Activated naive CD8-positive, alpha-beta T cell treated with anti-CD3 and anti-CD28 coated beads, Interleukin-2, amount 10 ng/mL, durations not matched to agents 7 days and 5 days (primary cell): ENCODE measurements around the gene ESAM. TPM values are rescaled to one million over a fixed set of nuclear protein-coding genes. Genes with fewer than 3 reads are reported as not detected.

Experiments
- ATAC-seq: fragments of 150-1000 bp; cut with Tn5 transposase; one replicate; pipeline ENCODE4 v1.10.0; 2021; ENCODE audit warnings: low read depth, moderate library complexity
- POLR2A ChIA-PET: fragments of 350-600 bp; sonication (Branson Sonifier 250); formaldehyde crosslinking; loops from one replicate; lab custom pipeline; 2021; ENCODE audit warnings: antibody characterized with exemption; lab: Charles Lee
- DNase-seq: peaks from one replicate; pipeline ENCODE4 v3.0.0; 2021
- H3K27ac Mint-ChIP-seq: one replicate; pipeline ENCODE4 v1.8.0; 2022; ENCODE audit warnings: mild to moderate bottlenecking, mixed read lengths
- H3K27me3 Mint-ChIP-seq: one replicate; pipeline ENCODE4 v1.8.0; 2022; ENCODE audit warnings: mild to moderate bottlenecking, moderate library complexity, mixed read lengths
- H3K36me3 Mint-ChIP-seq: one replicate; pipeline ENCODE4 v1.8.0; 2021; ENCODE audit warnings: mild to moderate bottlenecking, mixed read lengths
- H3K4me1 Mint-ChIP-seq: one replicate; pipeline ENCODE4 v1.8.0; 2021; ENCODE audit warnings: mixed read lengths
- H3K4me3 Mint-ChIP-seq: one replicate; pipeline ENCODE4 v1.8.0; 2022; ENCODE audit warnings: mild to moderate bottlenecking, moderate library complexity, mixed read lengths
- H3K9me3 Mint-ChIP-seq: one replicate; pipeline ENCODE4 v1.8.0; 2021; ENCODE audit warnings: mixed read lengths
- total RNA-seq, 2 experiments: library from RNA; stranded (reverse); gene quantifications; one replicate each; pipeline ENCODE4 v1.2.3, GENCODE V29; 2021

The ESAM gene
- total RNA-seq, 2 experiments from 2014 or later: 0.91 to 0.97 TPM

DNA sequence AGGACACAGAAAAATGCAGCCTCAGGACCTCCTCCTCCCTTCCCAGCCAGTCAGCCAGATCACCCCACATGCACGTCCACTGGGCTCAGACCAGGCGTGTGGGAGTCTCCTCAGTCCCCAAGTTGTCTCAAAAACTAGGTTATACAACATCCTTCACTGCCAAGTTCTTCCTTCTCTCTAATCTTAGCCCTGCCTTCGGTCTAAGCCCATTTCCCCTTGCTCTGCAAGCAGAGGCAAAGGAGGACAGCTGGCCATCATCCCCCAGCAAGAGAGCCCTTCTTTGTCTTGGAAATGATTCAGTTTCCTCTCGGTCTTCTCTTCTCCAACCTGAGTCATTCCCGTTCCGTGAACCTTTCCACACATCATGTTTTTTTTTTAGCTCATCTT, 36.4 kb downstream of the ESAM start:
- POLR2A ChIA-PET: no interaction called here
- DNase-seq (no peak), ATAC-seq (no peak)
- H3K9me3 Mint-ChIP-seq: no peaks in the 10 kb centered on the region
- no peaks in the 10 kb centered on the region for H3K36me3 Mint-ChIP-seq
- peaks cover 39% of the 10 kb centered on the region for H3K27me3 Mint-ChIP-seq
- H3K4me3 Mint-ChIP-seq: no peak overlapping the region
- peaks cover 10% of the 10 kb centered on the region for H3K4me1 Mint-ChIP-seq
- no peak overlapping the region for H3K27ac Mint-ChIP-seq

GRCh38 chr11:124724979-124725718, 36.9 kb downstream of the ESAM start:
- POLR2A ChIA-PET: interaction anchor here (0.5 kb wide), 1 partner anchor 41 kb away, joined by 3 read pairs; no protein-coding TSS in a partner anchor
- Mint-ChIP-seq H3K4me3 (no peak overlapping the region), H3K9me3 (no peaks in the 10 kb centered on the region), H3K4me1 (peaks cover 10% of the 10 kb centered on the region), H3K27me3 (peaks cover 41% of the 10 kb centered on the region), H3K27ac (no peak overlapping the region), H3K36me3 (no peaks in the 10 kb centered on the region)
- DNase-seq: no peak
- no peak for ATAC-seq

DNA sequence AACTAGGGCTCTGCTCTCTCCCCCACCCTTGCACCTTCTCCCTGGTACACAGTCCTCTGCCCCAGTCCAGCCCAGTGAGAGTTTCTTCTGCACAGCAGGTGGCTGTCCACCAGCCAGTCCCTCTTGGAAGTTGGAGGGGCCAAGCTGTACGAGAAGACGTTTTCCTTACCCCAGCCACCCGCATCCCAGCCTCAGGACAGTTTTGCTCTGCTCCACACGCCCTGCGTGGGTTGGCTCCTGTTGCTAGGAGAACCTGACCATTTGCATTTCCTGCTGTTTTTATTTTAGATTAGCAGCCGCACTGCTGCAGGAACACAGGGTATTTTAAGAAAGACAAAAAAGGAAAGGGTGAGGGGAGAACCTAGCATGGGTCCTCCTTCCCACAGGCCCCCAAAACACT, 39.9 kb downstream of the ESAM start:
- H3K36me3 Mint-ChIP-seq: no peaks in the 10 kb centered on the region

GRCh38 chr11:124719534-124719933, 42.6 kb downstream of the ESAM start:
- Mint-ChIP-seq H3K36me3 (no peaks in the 10 kb centered on the region), H3K4me3 (no peak overlapping the region), H3K27ac (no peak overlapping the region), H3K9me3 (no peaks in the 10 kb centered on the region), H3K27me3 (peaks cover 62% of the 10 kb centered on the region), H3K4me1 (peaks cover 14% of the 10 kb centered on the region)
- POLR2A ChIA-PET: no interaction called here
- DNase-seq (no peak), ATAC-seq (no peak)

More for the DNA sequence above, 39.9 kb downstream of the ESAM start:
- Mint-ChIP-seq H3K27ac (no peak overlapping the region), H3K27me3 (peaks cover 62% of the 10 kb centered on the region), H3K9me3 (no peaks in the 10 kb centered on the region), H3K4me3 (no peak overlapping the region), H3K4me1 (peaks cover 18% of the 10 kb centered on the region)
- POLR2A ChIA-PET: no interaction called here
- DNase-seq (no peak), ATAC-seq (no peak)

DNA sequence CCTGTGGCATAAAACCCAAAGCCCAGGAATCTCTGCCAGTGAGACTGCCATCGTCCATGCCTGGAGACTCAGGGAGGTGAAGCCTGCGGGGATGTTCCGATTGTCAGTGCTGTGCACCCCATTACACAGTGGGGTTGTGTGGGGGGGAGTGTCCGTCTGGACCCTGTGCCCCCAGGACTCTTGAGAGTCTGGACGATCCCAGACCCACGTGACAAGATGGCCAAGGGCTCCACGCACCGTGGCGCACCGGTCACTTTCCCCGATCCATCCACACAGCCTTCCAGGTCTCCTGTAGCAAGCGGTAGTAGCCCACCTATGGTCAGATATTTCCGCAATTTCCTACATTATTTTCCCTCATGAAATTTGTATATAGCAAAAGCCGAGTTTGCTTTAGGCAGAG, 43.3 kb downstream of the ESAM start:
- Mint-ChIP-seq H3K9me3 (no peaks in the 10 kb centered on the region), H3K4me1 (peaks cover 12% of the 10 kb centered on the region), H3K36me3 (no peaks in the 10 kb centered on the region), H3K27me3 (peaks cover 60% of the 10 kb centered on the region), H3K27ac (no peak overlapping the region), H3K4me3 (no peak overlapping the region)
- ATAC-seq (no peak), DNase-seq (no peak)
- POLR2A ChIA-PET: no interaction called here

- Mint-ChIP-seq H3K27ac (no peak overlapping the region), H3K9me3 (no peaks in the 10 kb centered on the region), H3K4me3 (peak overlapping the region; percentile 75), H3K27me3 (peaks cover 52% of the 10 kb centered on the region), H3K36me3 (no peaks in the 10 kb centered on the region), H3K4me1 (peaks cover 12% of the 10 kb centered on the region)
- POLR2A ChIA-PET: interaction anchor here (1.4 kb wide), 1 partner anchor 44 kb away, joined by 8 read pairs; the partner anchor contains the start of genes SIAE and SPA17
- DNase-seq (no peak), ATAC-seq (peak; percentile 39)
Observed at GRCh38 chr11:124717786-124718651, 44.1 kb downstream of the ESAM start.

DNA sequence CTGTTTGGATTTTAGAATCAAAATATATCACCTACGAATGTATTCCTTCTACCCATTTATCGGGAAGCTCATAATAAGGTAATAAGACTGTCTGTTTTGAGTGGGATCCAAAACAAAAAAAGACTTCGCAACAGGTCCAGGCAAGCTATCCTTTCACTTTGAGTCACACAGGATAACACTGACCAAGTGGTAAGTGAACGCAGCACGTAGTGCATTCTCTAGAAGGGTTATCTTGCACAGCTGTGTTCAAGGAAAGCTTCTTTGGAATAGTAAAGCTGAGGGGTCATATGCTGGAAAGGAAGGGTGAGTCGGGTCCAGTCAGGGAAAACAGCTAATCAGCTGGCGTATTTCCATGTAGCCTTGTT, 44.7 kb downstream of the ESAM start:
- Mint-ChIP-seq H3K36me3 (no peaks in the 10 kb centered on the region), H3K27me3 (peaks cover 46% of the 10 kb centered on the region), H3K9me3 (no peaks in the 10 kb centered on the region), H3K4me1 (peaks cover 8% of the 10 kb centered on the region), H3K4me3 (peak overlapping the region; percentile 75), H3K27ac (no peak overlapping the region)
- POLR2A ChIA-PET: interaction anchor here (1.4 kb wide), 1 partner anchor 44 kb away, joined by 8 read pairs; the partner anchor contains the start of genes SIAE and SPA17
- no peak for ATAC-seq
- no peak for DNase-seq

GRCh38 chr11:124716591-124716990, 45.5 kb downstream of the ESAM start:
- ATAC-seq: no peak
- Mint-ChIP-seq H3K4me1 (peaks cover 8% of the 10 kb centered on the region), H3K4me3 (no peak overlapping the region), H3K9me3 (no peaks in the 10 kb centered on the region), H3K27me3 (peaks cover 44% of the 10 kb centered on the region), H3K27ac (no peak overlapping the region), H3K36me3 (no peaks in the 10 kb centered on the region)
- no peak for DNase-seq
- POLR2A ChIA-PET: interaction anchor here (1.4 kb wide), 1 partner anchor 43 kb away, joined by 8 read pairs; the partner anchor contains the start of genes SIAE and SPA17

- Mint-ChIP-seq H3K27me3 (peaks cover 16% of the 10 kb centered on the region), H3K36me3 (no peaks in the 10 kb centered on the region), H3K4me1 (no peaks in the 10 kb centered on the region), H3K4me3 (no peak overlapping the region), H3K27ac (no peak overlapping the region), H3K9me3 (peaks cover 4% of the 10 kb centered on the region)
- ATAC-seq (no peak), DNase-seq (no peak)
- POLR2A ChIA-PET: no interaction called here
Observed at GRCh38 chr11:124712392-124712791, 49.7 kb downstream of the ESAM start.

- peaks cover 1% of the 10 kb centered on the region for H3K27me3 Mint-ChIP-seq
- DNase-seq (no peak), ATAC-seq (no peak)
- no peaks in the 10 kb centered on the region for H3K36me3 Mint-ChIP-seq
- H3K27ac Mint-ChIP-seq: no peak overlapping the region
- POLR2A ChIA-PET: no interaction called here
- H3K4me1 Mint-ChIP-seq: no peaks in the 10 kb centered on the region
- H3K9me3 Mint-ChIP-seq: peaks cover 4% of the 10 kb centered on the region
- no peak overlapping the region for H3K4me3 Mint-ChIP-seq
Observed at GRCh38 chr11:124707829-124708228, 54.3 kb downstream of the ESAM start.

Other genes with a start within 250 kb of the ESAM start
- not detected for gene OR8B12, start 218.6 kb downstream of the ESAM start, total RNA-seq
- not detected for gene OR8A1, start 192.3 kb downstream of the ESAM start, total RNA-seq
- gene PANX3, start 150.9 kb downstream of the ESAM start, total RNA-seq: not detected
- gene TBRG1, start 139.4 kb downstream of the ESAM start, total RNA-seq: 10 to 100 TPM; 53.1 to 55.3 TPM
- 1 to 10 TPM; 4.4 to 5.2 TPM for gene SIAE, start 88.6 kb downstream of the ESAM start, total RNA-seq
- 1 to 10 TPM; 1.5 to 3.0 TPM for gene SPA17, start 88.4 kb downstream of the ESAM start, total RNA-seq
- gene NRGN, start 22.3 kb downstream of the ESAM start, total RNA-seq: 1 to 10 TPM; 4.0 to 5.3 TPM
- under 1 TPM in 1 of 2 experiments, not detected in 1; 0.34 TPM for gene VSIG2, start 10.0 kb downstream of the ESAM start, total RNA-seq
- gene MSANTD2, start 38.1 kb upstream of the ESAM start, total RNA-seq: 10 to 100 TPM; 13.1 to 13.5 TPM
- 10 to 100 TPM; 19.6 to 23.7 TPM for gene ROBO3, start 103.1 kb upstream of the ESAM start, total RNA-seq
- gene ROBO4, start 135.6 kb upstream of the ESAM start, total RNA-seq: not detected
- gene HEPN1, start 157.0 kb upstream of the ESAM start, total RNA-seq: not detected
- gene HEPACAM, start 173.8 kb upstream of the ESAM start, total RNA-seq: not detected
- gene CCDC15, start 191.9 kb upstream of the ESAM start, total RNA-seq: 1 to 10 TPM; 5.9 to 6.6 TPM